Measurements from ENCODE around the gene TENM3. TPM values are rescaled to one million over a fixed set of nuclear protein-coding genes. Genes with fewer than 3 reads are reported as not detected.

Gene TENM3
- total and polyA plus RNA-seq, 9 donors: 11.0 to 32.9 (median 23.2) TPM

GRCh38 chr4:182510836-182511235 lies 267.6 kb downstream of the TENM3 start:
- no peaks in the 10 kb centered on the region for H3K9me3 ChIP-seq (replicated peaks; ENCODE audit: control insufficient read depth, low read depth, low read length)
- H3K27me3 ChIP-seq (ENCODE audit: control insufficient read depth, insufficient read depth, low read length): no peaks in the 10 kb centered on the region
- no peak for DNase-seq
- H3K27ac ChIP-seq (ENCODE audit: low read length): no peak overlapping the region
- no peaks in the 10 kb centered on the region for H3K4me1 ChIP-seq (ENCODE audit: control insufficient read depth, insufficient read depth, low read length)
- H3K36me3 ChIP-seq (ENCODE audit: control insufficient read depth, insufficient read depth, low read length): no peaks in the 10 kb centered on the region
- no peak overlapping the region for H3K4me3 ChIP-seq (ENCODE audit: low read length)
- no CpG with 5 or more reads among the region's 2 CpGs for WGBS (ENCODE audit: insufficient coverage)

GRCh38 chr4:182513587-182514291 lies 270.5 kb downstream of the TENM3 start:
- H3K9me3 ChIP-seq (replicated peaks; ENCODE audit: control insufficient read depth, low read depth, low read length): no peaks in the 10 kb centered on the region
- no peak for DNase-seq
- no peaks in the 10 kb centered on the region for H3K4me1 ChIP-seq (ENCODE audit: control insufficient read depth, insufficient read depth, low read length)
- WGBS (ENCODE audit: insufficient coverage): 75% methylated on average over 4 of the region's 6 CpGs
- no peak overlapping the region for H3K4me3 ChIP-seq (ENCODE audit: low read length)
- H3K36me3 ChIP-seq (ENCODE audit: control insufficient read depth, insufficient read depth, low read length): no peaks in the 10 kb centered on the region
- peak overlapping the region; percentile 10 for H3K27ac ChIP-seq (ENCODE audit: low read length)
- H3K27me3 ChIP-seq (ENCODE audit: control insufficient read depth, insufficient read depth, low read length): no peaks in the 10 kb centered on the region

GRCh38 chr4:182518421-182518820 lies 275.2 kb downstream of the TENM3 start:
- H3K9me3 ChIP-seq (replicated peaks; ENCODE audit: control insufficient read depth, low read depth, low read length): no peaks in the 10 kb centered on the region
- H3K4me1 ChIP-seq (ENCODE audit: control insufficient read depth, insufficient read depth, low read length): no peaks in the 10 kb centered on the region
- no peaks in the 10 kb centered on the region for H3K27me3 ChIP-seq (ENCODE audit: control insufficient read depth, insufficient read depth, low read length)
- no peak for DNase-seq
- WGBS (ENCODE audit: insufficient coverage): no CpG with 5 or more reads among the region's 1 CpG
- no peak overlapping the region for H3K27ac ChIP-seq (ENCODE audit: low read length)
- no peak overlapping the region for H3K4me3 ChIP-seq (ENCODE audit: low read length)
- H3K36me3 ChIP-seq (ENCODE audit: control insufficient read depth, insufficient read depth, low read length): no peaks in the 10 kb centered on the region

GRCh38 chr4:182519528-182519927 lies 276.3 kb downstream of the TENM3 start:
- no CpG with 5 or more reads among the region's 2 CpGs for WGBS (ENCODE audit: insufficient coverage)
- Histone ChIP-seq H3K36me3 (ENCODE audit: control insufficient read depth, insufficient read depth, low read length) (no peaks in the 10 kb centered on the region), H3K9me3 (replicated peaks; ENCODE audit: control insufficient read depth, low read depth, low read length) (no peaks in the 10 kb centered on the region), H3K27me3 (ENCODE audit: control insufficient read depth, insufficient read depth, low read length) (no peaks in the 10 kb centered on the region), H3K4me1 (ENCODE audit: control insufficient read depth, insufficient read depth, low read length) (no peaks in the 10 kb centered on the region), H3K27ac (ENCODE audit: low read length) (no peak overlapping the region), H3K4me3 (ENCODE audit: low read length) (no peak overlapping the region)
- peak; percentile 28 for DNase-seq

GRCh38 chr4:182521011-182521410 lies 277.8 kb downstream of the TENM3 start:
- H3K27ac ChIP-seq (ENCODE audit: low read length): no peak overlapping the region
- no peaks in the 10 kb centered on the region for H3K27me3 ChIP-seq (ENCODE audit: control insufficient read depth, insufficient read depth, low read length)
- no peaks in the 10 kb centered on the region for H3K9me3 ChIP-seq (replicated peaks; ENCODE audit: control insufficient read depth, low read depth, low read length)
- no peak overlapping the region for H3K4me3 ChIP-seq (ENCODE audit: low read length)
- no peak for DNase-seq
- no peaks in the 10 kb centered on the region for H3K4me1 ChIP-seq (ENCODE audit: control insufficient read depth, insufficient read depth, low read length)
- no peaks in the 10 kb centered on the region for H3K36me3 ChIP-seq (ENCODE audit: control insufficient read depth, insufficient read depth, low read length)
- WGBS (ENCODE audit: insufficient coverage): no CpG with 5 or more reads among the region's 1 CpG

- no peaks in the 10 kb centered on the region for H3K9me3 ChIP-seq (replicated peaks; ENCODE audit: control insufficient read depth, low read depth, low read length)
- no peak for DNase-seq
- H3K27me3 ChIP-seq (ENCODE audit: control insufficient read depth, insufficient read depth, low read length): no peaks in the 10 kb centered on the region
- H3K4me1 ChIP-seq (ENCODE audit: control insufficient read depth, insufficient read depth, low read length): peaks cover 6% of the 10 kb centered on the region
- no peaks in the 10 kb centered on the region for H3K36me3 ChIP-seq (ENCODE audit: control insufficient read depth, insufficient read depth, low read length)
- H3K4me3 ChIP-seq (ENCODE audit: low read length): no peak overlapping the region
- no peak overlapping the region for H3K27ac ChIP-seq (ENCODE audit: low read length)
- 100% methylated on average over 1 of the region's 8 CpGs for WGBS (ENCODE audit: insufficient coverage)
Measured at GRCh38 chr4:182528819-182529218, 285.6 kb downstream of the TENM3 start.

GRCh38 chr4:182530451-182530850 lies 287.2 kb downstream of the TENM3 start:
- DNase-seq: no peak
- Histone ChIP-seq H3K36me3 (ENCODE audit: control insufficient read depth, insufficient read depth, low read length) (no peaks in the 10 kb centered on the region), H3K9me3 (replicated peaks; ENCODE audit: control insufficient read depth, low read depth, low read length) (no peaks in the 10 kb centered on the region), H3K27ac (ENCODE audit: low read length) (no peak overlapping the region), H3K4me3 (ENCODE audit: low read length) (no peak overlapping the region), H3K27me3 (ENCODE audit: control insufficient read depth, insufficient read depth, low read length) (no peaks in the 10 kb centered on the region), H3K4me1 (ENCODE audit: control insufficient read depth, insufficient read depth, low read length) (peaks cover 6% of the 10 kb centered on the region)
- 95% methylated on average over 6 of the region's 8 CpGs for WGBS (ENCODE audit: insufficient coverage)

GRCh38 chr4:182531555-182532162 lies 288.5 kb downstream of the TENM3 start:
- no peak overlapping the region for H3K4me3 ChIP-seq (ENCODE audit: low read length)
- DNase-seq: peak; percentile 29
- H3K4me1 ChIP-seq (ENCODE audit: control insufficient read depth, insufficient read depth, low read length): peaks cover 6% of the 10 kb centered on the region
- H3K27me3 ChIP-seq (ENCODE audit: control insufficient read depth, insufficient read depth, low read length): no peaks in the 10 kb centered on the region
- WGBS (ENCODE audit: insufficient coverage): 40% methylated on average over 8 of the region's 8 CpGs
- H3K27ac ChIP-seq (ENCODE audit: low read length): peak overlapping the region; percentile 14
- H3K36me3 ChIP-seq (ENCODE audit: control insufficient read depth, insufficient read depth, low read length): no peaks in the 10 kb centered on the region
- H3K9me3 ChIP-seq (replicated peaks; ENCODE audit: control insufficient read depth, low read depth, low read length): no peaks in the 10 kb centered on the region

GRCh38 chr4:182532441-182532840 lies 289.2 kb downstream of the TENM3 start:
- Histone ChIP-seq H3K9me3 (replicated peaks; ENCODE audit: control insufficient read depth, low read depth, low read length) (no peaks in the 10 kb centered on the region), H3K27me3 (ENCODE audit: control insufficient read depth, insufficient read depth, low read length) (no peaks in the 10 kb centered on the region), H3K4me1 (ENCODE audit: control insufficient read depth, insufficient read depth, low read length) (peaks cover 6% of the 10 kb centered on the region), H3K36me3 (ENCODE audit: control insufficient read depth, insufficient read depth, low read length) (no peaks in the 10 kb centered on the region), H3K4me3 (ENCODE audit: low read length) (no peak overlapping the region), H3K27ac (ENCODE audit: low read length) (no peak overlapping the region)
- WGBS (ENCODE audit: insufficient coverage): no CpG with 5 or more reads among the region's 2 CpGs
- no peak for DNase-seq

- H3K4me3 ChIP-seq (ENCODE audit: low read length): no peak overlapping the region
- WGBS (ENCODE audit: insufficient coverage): no CpG with 5 or more reads among the region's 1 CpG
- no peaks in the 10 kb centered on the region for H3K27me3 ChIP-seq (ENCODE audit: control insufficient read depth, insufficient read depth, low read length)
- DNase-seq: no peak
- H3K4me1 ChIP-seq (ENCODE audit: control insufficient read depth, insufficient read depth, low read length): peaks cover 6% of the 10 kb centered on the region
- H3K27ac ChIP-seq (ENCODE audit: low read length): no peak overlapping the region
- H3K9me3 ChIP-seq (replicated peaks; ENCODE audit: control insufficient read depth, low read depth, low read length): no peaks in the 10 kb centered on the region
- no peaks in the 10 kb centered on the region for H3K36me3 ChIP-seq (ENCODE audit: control insufficient read depth, insufficient read depth, low read length)
Measured at GRCh38 chr4:182533964-182534363, 290.8 kb downstream of the TENM3 start.

Data from muscle of leg (tissue), 11 donors.